HCT116 (cell line): Measurements from ENCODE around the gene RPS6KA1. TPM values are rescaled to one million over a fixed set of nuclear protein-coding genes. Genes with fewer than 3 reads are reported as not detected.

Experiments
- ATAC-seq: fragments of 200-7000 bp; cut with Tn5 transposase; 2 replicates; pipeline ENCODE4 v1.9.1; 2020; ENCODE audit warnings: mild to moderate bottlenecking, moderate library complexity
- BruUV-seq: library from RNA; stranded (reverse); fragments of 400-500 nt; replicated peaks from 2 replicates; lab custom pipeline; 2021; lab: Mats Ljungman, UMichigan
- CTCF ChIA-PET: fragments of 300-600 bp; sonication (Branson Sonifier 250); formaldehyde crosslinking; loops from one replicate; lab custom pipeline; 2021; ENCODE audit warnings: antibody characterized with exemption; lab: Charles Lee
- POLR2A ChIA-PET: fragments of 300-600, 350-600 bp; sonication (Branson Sonifier 250); formaldehyde crosslinking; loops from one replicate; lab custom pipeline; 2021; ENCODE audit warnings: antibody characterized with exemption; lab: Charles Lee
- RAD21 ChIA-PET, 2 experiments: fragments of 300-600 bp; sonication (Branson Sonifier 250); formaldehyde crosslinking; loops; one replicate each; lab custom pipeline; 2023; ENCODE audit warnings: low total read pairs in 2 of 2; ENCODE audit not compliant: uncharacterized antibody in 2 of 2, unreplicated experiment in 2 of 2, low non-redundant PET in 1 of 2; lab: Charles Lee
- DNase-seq: peaks from one replicate; pipeline ENCODE4 v3.0.0-alpha.2; 2010; ENCODE audit warnings: low read depth, low spot score
- H2AFZ ChIP-seq: fragments of 200-600 bp; shearing (Covaris generic), sonication (generic); 2 replicates; pipeline ENCODE4 v1.6.1; 2017; ENCODE audit warnings: low read depth, mixed run types, mixed read lengths, antibody characterized with exemption, low read length; ENCODE audit not compliant: poor library complexity, severe bottlenecking
- H3K27ac ChIP-seq: 2 replicates; pipeline ENCODE4 v1.5.1; 2012; ENCODE audit warnings: low read depth, low read length
- H3K27me3 ChIP-seq: fragments of 200-600 bp; sonication (generic); 2 replicates; pipeline ENCODE4 v1.6.1; 2016; ENCODE audit warnings: mixed run types, low read length, mixed read lengths; ENCODE audit not compliant: insufficient read depth
- H3K36me3 ChIP-seq, 2 experiments: fragments of 200-500 bp in 1 of 2; fragments of 200-600 bp in 1 of 2; sonication (Bioruptor generic) in 1 of 2; sonication (generic) in 1 of 2; 2 replicates each; pipeline versions ENCODE4 v1.5.1 to v1.6.1; 2014 to 2016; ENCODE audit warnings: low read length in 2 of 2, inconsistent platforms in 1 of 2, mixed read lengths in 1 of 2, mixed run types in 1 of 2; ENCODE audit not compliant: insufficient read depth in 2 of 2, control insufficient read depth in 1 of 2
- H3K4me1 ChIP-seq, 2 experiments: fragments of 200-600 bp in 1 of 2; sonication (generic) in 1 of 2; 2 replicates each; pipeline versions ENCODE4 v1.5.1 to v1.6.1; 2012 to 2017; ENCODE audit warnings: low read length in 2 of 2, inconsistent platforms in 1 of 2, mild to moderate bottlenecking in 1 of 2, mixed read lengths in 1 of 2, mixed run types in 1 of 2, moderate library complexity in 1 of 2; ENCODE audit not compliant: insufficient read depth in 2 of 2, control insufficient read depth in 1 of 2
- H3K4me2 ChIP-seq: fragments of 200-600 bp; sonication (generic); 2 replicates; pipeline ENCODE4 v1.6.1; 2017; ENCODE audit warnings: mixed run types, low read length, mixed read lengths
- H3K4me3 ChIP-seq, 2 experiments: fragments of 200-600 bp in 1 of 2; sonication (generic) in 1 of 2; replicated peaks in 1 of 2; 2 replicates each; pipeline ENCODE4 v1.5.1; 2011 to 2016; ENCODE audit warnings: low read length in 2 of 2, control low read depth in 1 of 2, low read depth in 1 of 2, mild to moderate bottlenecking in 1 of 2, mixed read lengths in 1 of 2, mixed run types in 1 of 2
- H3K79me2 ChIP-seq: fragments of 200-600 bp; sonication (generic); 2 replicates; pipeline ENCODE4 v1.6.1; 2017; ENCODE audit warnings: mild to moderate bottlenecking, mixed run types, low read length, moderate library complexity, mixed read lengths; ENCODE audit not compliant: insufficient read depth
- H3K9ac ChIP-seq: fragments of 200-600 bp; sonication (generic); 2 replicates; pipeline ENCODE4 v1.6.1; 2016; ENCODE audit warnings: low read length, mixed read lengths
- H3K9me2 ChIP-seq: fragments of 200-600 bp; sonication (generic), shearing (Covaris generic); 2 replicates; pipeline ENCODE4 v1.6.1; 2017; ENCODE audit warnings: mixed run types, mild to moderate bottlenecking, moderate library complexity; ENCODE audit not compliant: insufficient read depth
- H3K9me3 ChIP-seq, 2 experiments: fragments of 200-500 bp in 1 of 2; fragments of 200-600 bp in 1 of 2; sonication (Bioruptor generic) in 1 of 2; sonication (generic) in 1 of 2; 2 replicates each; pipeline ENCODE4 v1.6.1; 2014 to 2017; ENCODE audit warnings: low read length in 2 of 2, mixed read lengths in 2 of 2, inconsistent platforms in 1 of 2, low read depth in 1 of 2, mild to moderate bottlenecking in 1 of 2, mixed run types in 1 of 2, moderate library complexity in 1 of 2; ENCODE audit not compliant: control insufficient read depth in 1 of 2, insufficient read depth in 1 of 2
- H4K20me1 ChIP-seq: fragments of 200-600 bp; sonication (generic), shearing (Covaris generic); 2 replicates; pipeline ENCODE4 v1.6.1; 2017; ENCODE audit warnings: mixed run types, mild to moderate bottlenecking, moderate library complexity; ENCODE audit not compliant: insufficient read depth
- ATF3 ChIP-seq: IDR thresholded peaks from 2 replicates; pipeline ENCODE4 v1.6.1; 2012
- CBX3 ChIP-seq: IDR thresholded peaks from 2 replicates; pipeline ENCODE4 v1.6.1; 2012; ENCODE audit warnings: low read depth
- CEBPB ChIP-seq: IDR thresholded peaks from 2 replicates; pipeline ENCODE4 v1.6.1; 2012; ENCODE audit warnings: low read depth
- EGR1 ChIP-seq: IDR thresholded peaks from 2 replicates; pipeline ENCODE4 v1.6.1; 2012; ENCODE audit warnings: low read depth
- ELF1 ChIP-seq: IDR thresholded peaks from 2 replicates; pipeline ENCODE4 v1.6.1; 2012; ENCODE audit warnings: low read depth, borderline replicate concordance
- FOSL1 ChIP-seq: IDR thresholded peaks from 2 replicates; pipeline ENCODE4 v1.6.1; 2012; ENCODE audit warnings: low read depth
- POLR2AphosphoS5 ChIP-seq: IDR thresholded peaks from 2 replicates; pipeline ENCODE4 v1.6.1; 2011; ENCODE audit warnings: mild to moderate bottlenecking, low read depth, low read length, moderate library complexity
- RAD21 ChIP-seq: IDR thresholded peaks from 2 replicates; pipeline ENCODE4 v1.6.1; 2012; ENCODE audit warnings: low read depth, mild to moderate bottlenecking
- SIN3A ChIP-seq: IDR thresholded peaks from 2 replicates; pipeline ENCODE4 v1.6.1; 2012; ENCODE audit warnings: low read depth
- SRF ChIP-seq: IDR thresholded peaks from 2 replicates; pipeline ENCODE4 v1.6.1; 2012; ENCODE audit warnings: low read depth
- TCF7L2 ChIP-seq: IDR thresholded peaks from 2 replicates; pipeline ENCODE4 v1.7.0; 2011; ENCODE audit warnings: borderline replicate concordance, inconsistent platforms; ENCODE audit not compliant: insufficient read depth, insufficient read length; ENCODE audit errors: extremely low read depth
- ZBTB33 ChIP-seq: IDR thresholded peaks from 2 replicates; pipeline ENCODE4 v1.6.1; 2011; ENCODE audit warnings: mild to moderate bottlenecking, low read length, moderate library complexity; ENCODE audit not compliant: insufficient replicate concordance; ENCODE audit errors: extremely low read depth
- ZFX ChIP-seq: fragments of 450-650 bp; IDR thresholded peaks from 2 replicates; pipeline ENCODE4 v1.6.1; 2017
- ZNF274 ChIP-seq: fragments of 200-500 bp; sonication (Bioruptor generic); IDR thresholded peaks from 2 replicates; pipeline ENCODE4 v1.6.1; 2014; ENCODE audit warnings: mild to moderate bottlenecking, low read depth, low read length, inconsistent platforms
- intact Hi-C: fragments of 100-400 bp; cut with micrococcal nuclease; formaldehyde crosslinking; loops from 2 replicates; pipeline ENCODE4 v1.10.0; 2022
- total RNA-seq: library from RNA; stranded (reverse); gene quantifications from one replicate; pipeline ENCODE4 v1.2.1, GENCODE V29; 2021; ENCODE audit not compliant: unreplicated experiment
- TF ChIP-seq, protein P1 (sequence below): IDR thresholded peaks from 2 replicates; pipeline ENCODE4 v1.6.1; 2012

Gene RPS6KA1
- total RNA-seq, 1 experiment from 2014 or later: 47.0 TPM

DNA sequence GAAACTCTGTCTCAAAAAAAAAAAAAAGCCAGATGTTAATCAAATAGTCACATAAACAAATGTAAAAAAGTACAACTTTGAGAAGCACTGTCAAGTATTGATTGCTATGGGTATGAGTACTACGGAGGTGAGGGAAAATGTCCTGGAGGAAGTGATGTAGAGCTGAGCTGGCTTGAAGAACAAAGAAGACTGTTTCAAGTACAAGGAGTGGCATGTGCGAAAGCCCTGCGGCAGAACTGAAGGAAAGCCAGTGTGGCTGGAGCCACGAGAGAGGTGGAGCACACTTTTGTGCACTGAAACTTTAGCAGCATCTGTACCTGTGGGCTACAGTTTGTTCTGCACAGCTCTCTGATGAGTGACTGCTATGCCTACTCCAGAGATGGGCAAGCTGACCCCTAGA, 5.4 kb upstream of the RPS6KA1 start:
- BruUV-seq: no TSS peak
- ATAC-seq: peak; percentile 62
- POLR2A ChIA-PET: no interaction called here

DNA sequence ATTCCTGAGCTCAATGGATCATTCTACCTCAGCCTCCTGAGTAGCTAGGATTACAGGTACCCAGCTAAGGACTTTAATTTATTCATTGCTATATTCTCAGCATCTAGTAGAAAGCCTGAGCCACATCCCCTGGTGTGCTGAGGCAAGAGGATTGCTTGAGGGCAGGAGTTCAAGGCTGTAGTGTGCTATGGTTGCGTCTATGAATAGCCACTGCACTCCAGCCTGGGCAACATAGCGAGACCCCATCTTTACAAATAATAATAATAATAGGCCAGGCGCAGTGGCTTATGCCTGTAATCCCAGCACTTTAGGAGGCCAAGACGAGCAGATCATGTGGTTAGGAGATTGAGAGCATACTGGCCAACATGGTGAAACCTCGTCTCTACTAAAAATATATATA, 3.3 kb upstream of the RPS6KA1 start:
- Histone ChIP-seq H3K9me2 (no peaks in the 10 kb centered on the region), H3K4me1 (peaks cover 6 to 39% of the 10 kb centered on the region in 2 experiments), H3K4me2 (no peak overlapping the region), H3K27ac (no peak overlapping the region), H3K36me3 (no peaks in the 10 kb centered on the region), H4K20me1 (no peaks in the 10 kb centered on the region), H3K79me2 (peaks cover 14% of the 10 kb centered on the region), H3K4me3 (no peak overlapping the region), H2AFZ (no peak overlapping the region), H3K9ac (no peak overlapping the region), H3K9me3 (no peaks in the 10 kb centered on the region), H3K27me3 (no peaks in the 10 kb centered on the region)
- no peak for DNase-seq
- no peak for ATAC-seq
- ChIA-PET POLR2A (interaction anchor here (1.9 kb wide), 1 partner anchor 26 kb away, joined by 6 read pairs; no protein-coding TSS in a partner anchor), CTCF (no interaction called here), RAD21 (no interaction called here)
- BruUV-seq: no TSS peak
- intact Hi-C loops: no loop called here
- no peak for TF ChIP-seq TCF7L2
- TF ChIP-seq POLR2AphosphoS5: no peak
- TF ChIP-seq ZFX: no peak
- no peak for TF ChIP-seq ATF3
- TF ChIP-seq SIN3A: no peak
- no peak for TF ChIP-seq ELF1
- no peak for TF ChIP-seq FOSL1
- no peak for TF ChIP-seq RAD21
- TF ChIP-seq EGR1: no peak
- no peak for TF ChIP-seq CEBPB
- no peak for TF ChIP-seq ZNF274
- no peak for TF ChIP-seq CBX3
- no peak for TF ChIP-seq ZBTB33
- TF ChIP-seq SRF: no peak

More for the DNA sequence above, 5.4 kb upstream of the RPS6KA1 start:
- ChIA-PET CTCF (interaction anchor here (0.7 to 0.8 kb wide), 2 partner anchors 11 to 15 kb away, joined by 3 read pairs; no protein-coding TSS in a partner anchor), RAD21 (no interaction called here)
- no peaks in the 10 kb centered on the region for H3K9me2 ChIP-seq
- TF ChIP-seq, protein P1, sequence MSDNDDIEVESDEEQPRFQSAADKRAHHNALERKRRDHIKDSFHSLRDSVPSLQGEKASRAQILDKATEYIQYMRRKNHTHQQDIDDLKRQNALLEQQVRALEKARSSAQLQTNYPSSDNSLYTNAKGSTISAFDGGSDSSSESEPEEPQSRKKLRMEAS: 0 out of 2 replicates have a peak, but pooled peaks have one; percentile 24
- peak; percentile 17; the same call in 1 of the 2 replicates for TF ChIP-seq CBX3
- no peak for TF ChIP-seq SIN3A
- H4K20me1 ChIP-seq: no peaks in the 10 kb centered on the region
- H2AFZ ChIP-seq: no peak overlapping the region
- no peak for DNase-seq
- H3K9ac ChIP-seq: no peak overlapping the region
- no peaks in the 10 kb centered on the region for H3K9me3 ChIP-seq
- no peak overlapping the region for H3K27ac ChIP-seq
- H3K36me3 ChIP-seq: no peaks in the 10 kb centered on the region
- H3K4me3 ChIP-seq: no peak overlapping the region
- H3K4me1 ChIP-seq: peaks cover 2 to 26% of the 10 kb centered on the region in 2 experiments
- no peaks in the 10 kb centered on the region for H3K27me3 ChIP-seq
- peak overlapping the region; percentile 13 for H3K4me2 ChIP-seq
- intact Hi-C loops: no loop called here
- H3K79me2 ChIP-seq: no peaks in the 10 kb centered on the region
